22Rv1 (cell line): Measurements from ENCODE around the gene KCNJ13.

ENCODE experiments used
- ZFX ChIP-seq: fragments of 450-650 bp; IDR thresholded peaks from 2 replicates; pipeline ENCODE4 v1.6.1; 2017; ENCODE audit warnings: antibody characterized with exemption, borderline replicate concordance
- TF ChIP-seq, protein P1 (sequence below): fragments of 450-650 bp; IDR thresholded peaks from 2 replicates; pipeline ENCODE4 v1.5.1; 2017; ENCODE audit warnings: mild to moderate bottlenecking

GRCh38 chr2:232773815-232774214 lies 2.5 kb downstream of the KCNJ13 start:
- TF ChIP-seq, protein P1, sequence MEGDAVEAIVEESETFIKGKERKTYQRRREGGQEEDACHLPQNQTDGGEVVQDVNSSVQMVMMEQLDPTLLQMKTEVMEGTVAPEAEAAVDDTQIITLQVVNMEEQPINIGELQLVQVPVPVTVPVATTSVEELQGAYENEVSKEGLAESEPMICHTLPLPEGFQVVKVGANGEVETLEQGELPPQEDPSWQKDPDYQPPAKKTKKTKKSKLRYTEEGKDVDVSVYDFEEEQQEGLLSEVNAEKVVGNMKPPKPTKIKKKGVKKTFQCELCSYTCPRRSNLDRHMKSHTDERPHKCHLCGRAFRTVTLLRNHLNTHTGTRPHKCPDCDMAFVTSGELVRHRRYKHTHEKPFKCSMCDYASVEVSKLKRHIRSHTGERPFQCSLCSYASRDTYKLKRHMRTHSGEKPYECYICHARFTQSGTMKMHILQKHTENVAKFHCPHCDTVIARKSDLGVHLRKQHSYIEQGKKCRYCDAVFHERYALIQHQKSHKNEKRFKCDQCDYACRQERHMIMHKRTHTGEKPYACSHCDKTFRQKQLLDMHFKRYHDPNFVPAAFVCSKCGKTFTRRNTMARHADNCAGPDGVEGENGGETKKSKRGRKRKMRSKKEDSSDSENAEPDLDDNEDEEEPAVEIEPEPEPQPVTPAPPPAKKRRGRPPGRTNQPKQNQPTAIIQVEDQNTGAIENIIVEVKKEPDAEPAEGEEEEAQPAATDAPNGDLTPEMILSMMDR, result no peak
- no peak for TF ChIP-seq ZFX
